Thyroid gland (tissue), 4 donors: ENCODE results near the gene MTA1.

ENCODE experiments used
- POLR2A ChIP-seq, 2 donors: fragments of 450-650 bp; IDR thresholded peaks; one replicate each; pipeline ENCODE4 v1.6.1; 2017; ENCODE audit warnings: antibody characterized with exemption in 2 of 2, mild to moderate bottlenecking in 2 of 2, moderate library complexity in 1 of 2
- TF ChIP-seq, protein P1 (sequence below), 6 experiments: fragments of 200-600 bp in 3 of 6; fragments of 450-650 bp in 3 of 6; sonication (generic) in 3 of 6; IDR thresholded peaks; one replicate each; pipeline ENCODE4 v1.5.1; 2016 to 2019; ENCODE audit warnings: antibody characterized with exemption in 6 of 6, mild to moderate bottlenecking in 2 of 6, inconsistent platforms in 1 of 6, moderate library complexity in 1 of 6

- TF ChIP-seq, protein P1, sequence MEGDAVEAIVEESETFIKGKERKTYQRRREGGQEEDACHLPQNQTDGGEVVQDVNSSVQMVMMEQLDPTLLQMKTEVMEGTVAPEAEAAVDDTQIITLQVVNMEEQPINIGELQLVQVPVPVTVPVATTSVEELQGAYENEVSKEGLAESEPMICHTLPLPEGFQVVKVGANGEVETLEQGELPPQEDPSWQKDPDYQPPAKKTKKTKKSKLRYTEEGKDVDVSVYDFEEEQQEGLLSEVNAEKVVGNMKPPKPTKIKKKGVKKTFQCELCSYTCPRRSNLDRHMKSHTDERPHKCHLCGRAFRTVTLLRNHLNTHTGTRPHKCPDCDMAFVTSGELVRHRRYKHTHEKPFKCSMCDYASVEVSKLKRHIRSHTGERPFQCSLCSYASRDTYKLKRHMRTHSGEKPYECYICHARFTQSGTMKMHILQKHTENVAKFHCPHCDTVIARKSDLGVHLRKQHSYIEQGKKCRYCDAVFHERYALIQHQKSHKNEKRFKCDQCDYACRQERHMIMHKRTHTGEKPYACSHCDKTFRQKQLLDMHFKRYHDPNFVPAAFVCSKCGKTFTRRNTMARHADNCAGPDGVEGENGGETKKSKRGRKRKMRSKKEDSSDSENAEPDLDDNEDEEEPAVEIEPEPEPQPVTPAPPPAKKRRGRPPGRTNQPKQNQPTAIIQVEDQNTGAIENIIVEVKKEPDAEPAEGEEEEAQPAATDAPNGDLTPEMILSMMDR (IDR thresholded peaks at IDR 0.05): no peak
- TF ChIP-seq POLR2A (IDR thresholded peaks at IDR 0.05): no peak
Measured at GRCh38 chr14:105455086-105455640, 35.5 kb downstream of the MTA1 start.
